ENCODE measurements around the gene CTSL.

DNA sequence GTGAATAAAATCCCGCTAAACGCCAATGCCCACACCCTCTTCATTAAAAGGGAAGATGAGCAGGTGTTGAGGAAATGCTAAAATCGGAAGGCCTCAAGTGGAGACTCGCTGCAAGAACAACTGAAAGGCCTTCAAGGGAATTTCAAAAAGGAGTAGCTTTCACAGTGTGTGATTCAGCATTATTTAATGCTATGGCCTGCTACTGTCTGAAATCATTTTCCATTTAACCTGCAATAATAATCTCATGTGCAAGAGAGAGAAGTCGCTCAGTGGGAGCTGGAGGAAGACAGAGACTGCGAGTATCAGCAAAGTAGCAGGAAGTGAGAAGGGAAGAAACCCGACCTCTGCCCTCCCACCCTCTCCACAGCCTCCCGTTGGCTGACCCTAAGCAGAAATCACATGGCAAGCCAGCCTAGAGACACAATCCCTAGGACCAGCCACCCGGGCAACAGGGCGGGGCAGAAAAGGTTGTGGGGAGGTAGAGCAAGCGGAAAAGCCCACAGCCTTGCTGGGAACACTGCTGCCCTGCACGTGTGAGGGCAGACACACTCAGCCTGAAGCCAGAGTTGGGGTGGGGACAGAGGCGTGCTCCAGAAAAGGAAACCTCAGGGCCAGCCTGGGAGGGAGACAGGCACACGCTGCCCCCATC, 39.9 kb upstream of the CTSL start:
- TF ChIP-seq EZH2 (IDR thresholded peaks at IDR 0.05; ENCODE audit: insufficient read depth, poor library complexity, severe bottlenecking): no peak
- no peak for TF ChIP-seq EZH2phosphoT487 (IDR thresholded peaks at IDR 0.05; ENCODE audit: insufficient read depth, low read depth)

Measured in GM23248 (cell line).